ENCODE results near the gene IL15.
"Not testable (repeated sequence)": the region's sequence is repeated elsewhere in the genome, so short reads cannot be mapped to it uniquely, and the experiment has no call there.

The IL15 gene

DNA sequence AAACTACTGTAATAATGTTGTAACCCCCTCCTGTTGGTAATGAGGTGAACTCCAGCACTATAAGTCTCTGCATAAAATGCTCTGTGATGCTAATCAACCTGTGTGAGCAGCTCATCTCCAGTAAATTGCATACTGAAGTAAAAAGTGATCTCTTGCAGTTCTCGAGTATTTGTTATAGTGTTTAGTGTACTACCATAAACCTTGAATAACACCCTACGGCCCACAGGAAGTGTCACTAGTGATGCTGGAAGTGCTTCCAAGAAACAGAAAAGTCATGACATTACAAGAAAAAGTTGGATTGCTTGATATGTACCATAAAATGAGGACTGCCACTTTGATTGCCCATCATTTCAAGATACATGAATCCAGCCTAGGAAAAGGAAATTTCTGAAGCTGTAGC, 39.0 kb downstream of the IL15 start:
- WGBS, 2 experiments (ENCODE audit: insufficient coverage in 2 of 2), result 80% methylated on average over 1 of the region's 2 CpGs; no CpG with 5 or more reads in 1 of the 2 experiments
- H3K9me3 ChIP-seq (ENCODE audit: control insufficient read depth, low read length), result no peaks in the 10 kb centered on the region
- H3K27ac ChIP-seq (ENCODE audit: low read depth, low read length, severe bottlenecking), result no peak overlapping the region
- no peaks in the 10 kb centered on the region for H3K36me3 ChIP-seq (ENCODE audit: control insufficient read depth, insufficient read depth, low read length)
- H3K4me3 ChIP-seq (ENCODE audit: extremely low read depth, insufficient read depth, low read length, poor library complexity, severe bottlenecking), result no peak overlapping the region
- H3K4me1 ChIP-seq (ENCODE audit: control insufficient read depth, insufficient read depth, low read length, poor library complexity, severe bottlenecking), result no peaks in the 10 kb centered on the region

DNA sequence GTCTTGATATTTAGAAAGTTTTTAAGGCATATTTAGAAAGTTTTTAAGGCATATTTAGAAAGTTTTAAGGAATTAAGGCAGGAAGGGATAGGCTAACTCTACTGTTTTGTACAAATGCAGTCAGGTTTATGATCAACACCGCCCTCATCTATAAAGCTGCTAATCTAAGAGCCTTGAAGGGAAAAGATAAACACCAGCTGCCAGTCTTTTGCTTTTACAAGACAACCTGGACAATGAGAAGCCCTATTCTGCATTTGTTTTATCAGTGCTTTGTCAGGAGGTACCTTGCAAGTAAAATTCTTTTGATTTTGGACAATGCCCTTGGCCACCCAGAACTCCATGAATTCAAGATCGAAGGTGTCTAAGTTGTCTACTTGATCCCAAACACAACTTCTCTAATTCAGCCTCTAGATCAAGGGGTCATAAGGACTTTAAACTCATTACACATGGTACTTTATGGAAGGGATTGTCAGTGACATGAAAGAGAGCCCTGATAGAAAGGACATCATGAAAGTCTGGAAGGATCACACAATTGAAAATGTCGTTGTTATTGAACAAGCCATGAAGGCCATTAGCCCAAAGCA, 39.8 kb downstream of the IL15 start:
- Histone ChIP-seq H3K27ac (ENCODE audit: low read depth, low read length, severe bottlenecking) (no peak overlapping the region), H3K9me3 (ENCODE audit: control insufficient read depth, low read length) (no peaks in the 10 kb centered on the region), H3K4me3 (ENCODE audit: extremely low read depth, insufficient read depth, low read length, poor library complexity, severe bottlenecking) (no peak overlapping the region), H3K36me3 (ENCODE audit: control insufficient read depth, insufficient read depth, low read length) (no peaks in the 10 kb centered on the region), H3K4me1 (ENCODE audit: control insufficient read depth, insufficient read depth, low read length, poor library complexity, severe bottlenecking) (no peaks in the 10 kb centered on the region)
- WGBS, 2 experiments (ENCODE audit: insufficient coverage in 2 of 2), result 61 to 100% methylated on average over 2 of the region's 3 CpGs

DNA sequence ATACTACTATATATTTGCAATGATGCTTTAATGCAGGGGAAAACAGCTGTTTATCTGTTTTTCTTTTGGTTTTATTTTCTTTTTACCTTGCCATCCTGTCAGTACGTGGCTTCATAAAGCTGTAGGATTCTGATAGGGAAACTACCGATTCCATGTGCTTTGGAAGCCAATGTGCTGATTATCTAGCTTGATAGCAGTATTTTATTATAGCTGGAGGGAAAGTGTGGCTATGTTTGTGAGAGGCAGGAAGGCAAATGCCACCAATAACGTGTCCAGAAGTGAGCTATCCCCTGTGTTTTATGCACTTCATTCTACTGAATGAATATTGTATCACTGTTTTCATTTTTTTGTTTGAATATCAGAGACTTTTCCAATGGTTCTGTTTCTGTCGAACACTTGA, 43.7 kb downstream of the IL15 start:
- H3K27ac ChIP-seq (ENCODE audit: low read depth, low read length, severe bottlenecking), result no peak overlapping the region
- no peaks in the 10 kb centered on the region for H3K36me3 ChIP-seq (ENCODE audit: control insufficient read depth, insufficient read depth, low read length)
- H3K4me3 ChIP-seq (ENCODE audit: extremely low read depth, insufficient read depth, low read length, poor library complexity, severe bottlenecking), result no peak overlapping the region
- no peaks in the 10 kb centered on the region for H3K9me3 ChIP-seq (ENCODE audit: control insufficient read depth, low read length)
- 92 to 100% methylated on average over 1 to 2 of the region's 4 CpGs for WGBS, 2 experiments (ENCODE audit: insufficient coverage in 2 of 2)
- no peaks in the 10 kb centered on the region for H3K4me1 ChIP-seq (ENCODE audit: control insufficient read depth, insufficient read depth, low read length, poor library complexity, severe bottlenecking)

DNA sequence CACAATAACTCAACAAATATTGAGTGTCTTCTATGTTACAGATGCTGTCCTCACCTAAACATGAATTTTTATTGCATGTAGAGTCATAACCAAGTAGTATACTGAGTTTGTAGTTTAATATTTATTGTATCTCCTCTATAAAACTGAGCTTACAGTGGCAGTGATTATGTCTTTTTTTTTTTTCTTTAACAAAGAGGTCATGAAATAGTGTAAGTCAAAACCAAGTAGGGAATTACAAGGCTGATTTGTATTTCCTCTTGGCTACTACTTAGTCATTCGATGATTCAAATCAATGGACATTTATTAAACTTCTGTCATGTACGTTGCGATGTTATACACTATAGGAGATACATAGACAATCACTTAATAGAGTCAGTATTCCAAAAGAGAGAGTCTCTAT, 48.4 kb downstream of the IL15 start:
- WGBS, 2 experiments (ENCODE audit: insufficient coverage in 2 of 2), result 80 to 100% methylated on average over 1 of the region's 3 CpGs
- Histone ChIP-seq H3K4me3 (ENCODE audit: extremely low read depth, insufficient read depth, low read length, poor library complexity, severe bottlenecking) (no peak overlapping the region), H3K27ac (ENCODE audit: low read depth, low read length, severe bottlenecking) (no peak overlapping the region), H3K36me3 (ENCODE audit: control insufficient read depth, insufficient read depth, low read length) (no peaks in the 10 kb centered on the region), H3K4me1 (ENCODE audit: control insufficient read depth, insufficient read depth, low read length, poor library complexity, severe bottlenecking) (no peaks in the 10 kb centered on the region), H3K9me3 (ENCODE audit: control insufficient read depth, low read length) (no peaks in the 10 kb centered on the region)

DNA sequence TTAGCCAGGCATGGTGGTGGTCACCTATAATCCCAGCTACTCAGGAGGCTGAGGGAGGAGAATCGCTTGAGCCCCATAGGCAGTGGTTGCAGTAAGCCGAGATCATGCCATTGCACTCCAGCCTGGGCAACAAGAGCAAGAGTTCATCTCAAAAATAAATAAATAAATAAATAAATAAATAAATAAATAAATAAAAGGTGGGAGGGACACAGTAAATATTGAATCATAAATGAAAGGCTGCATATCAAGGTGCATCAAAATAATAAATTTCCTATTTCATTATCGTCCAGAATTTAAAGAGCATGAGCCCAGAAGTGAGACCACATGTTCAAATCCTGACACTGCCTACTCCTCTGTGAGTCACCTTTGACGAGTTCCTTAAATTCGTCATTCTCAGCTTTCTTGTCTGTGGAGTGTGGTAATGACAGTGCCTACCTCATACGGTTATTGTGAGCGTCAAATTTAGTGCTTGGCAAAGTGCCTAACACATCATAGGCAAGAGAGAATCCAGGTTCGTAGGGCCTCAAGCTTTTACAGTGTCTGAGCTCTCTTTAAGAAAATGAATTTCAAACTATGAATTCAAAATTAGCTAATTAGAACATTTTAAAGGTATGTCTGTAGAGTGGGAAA, 49.9 kb downstream of the IL15 start:
- Histone ChIP-seq H3K4me1 (ENCODE audit: control insufficient read depth, insufficient read depth, low read length, poor library complexity, severe bottlenecking) (no peaks in the 10 kb centered on the region), H3K36me3 (ENCODE audit: control insufficient read depth, insufficient read depth, low read length) (no peaks in the 10 kb centered on the region), H3K27ac (ENCODE audit: low read depth, low read length, severe bottlenecking) (no peak overlapping the region), H3K4me3 (ENCODE audit: extremely low read depth, insufficient read depth, low read length, poor library complexity, severe bottlenecking) (no peak overlapping the region), H3K9me3 (ENCODE audit: control insufficient read depth, low read length) (no peaks in the 10 kb centered on the region)
- WGBS, 2 experiments (ENCODE audit: insufficient coverage in 2 of 2), result 74 to 85% methylated on average over 3 to 4 of the region's 8 CpGs

DNA sequence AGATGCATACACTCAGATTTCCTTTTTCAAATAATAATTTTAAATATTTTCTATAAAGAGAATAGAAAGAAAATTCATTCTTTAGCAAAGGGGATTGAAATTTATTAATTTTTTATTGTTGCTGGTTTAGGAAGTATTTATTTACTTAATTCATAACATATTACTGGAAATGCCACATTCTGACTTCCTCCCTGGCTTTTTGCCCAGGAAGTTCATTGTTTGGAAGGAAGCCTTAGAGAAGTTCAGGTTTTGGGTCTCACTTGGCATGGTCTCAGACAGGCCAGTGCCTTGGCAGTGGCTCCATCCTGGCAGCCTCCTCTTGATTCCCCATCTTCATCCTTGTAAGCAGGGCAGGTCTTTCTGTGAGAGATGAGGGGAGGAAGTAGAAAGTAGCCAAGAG, 50.5 kb downstream of the IL15 start:
- Histone ChIP-seq H3K27ac (ENCODE audit: low read depth, low read length, severe bottlenecking) (no peak overlapping the region), H3K36me3 (ENCODE audit: control insufficient read depth, insufficient read depth, low read length) (no peaks in the 10 kb centered on the region), H3K4me3 (ENCODE audit: extremely low read depth, insufficient read depth, low read length, poor library complexity, severe bottlenecking) (no peak overlapping the region), H3K4me1 (ENCODE audit: control insufficient read depth, insufficient read depth, low read length, poor library complexity, severe bottlenecking) (no peaks in the 10 kb centered on the region), H3K9me3 (ENCODE audit: control insufficient read depth, low read length) (no peaks in the 10 kb centered on the region)

DNA sequence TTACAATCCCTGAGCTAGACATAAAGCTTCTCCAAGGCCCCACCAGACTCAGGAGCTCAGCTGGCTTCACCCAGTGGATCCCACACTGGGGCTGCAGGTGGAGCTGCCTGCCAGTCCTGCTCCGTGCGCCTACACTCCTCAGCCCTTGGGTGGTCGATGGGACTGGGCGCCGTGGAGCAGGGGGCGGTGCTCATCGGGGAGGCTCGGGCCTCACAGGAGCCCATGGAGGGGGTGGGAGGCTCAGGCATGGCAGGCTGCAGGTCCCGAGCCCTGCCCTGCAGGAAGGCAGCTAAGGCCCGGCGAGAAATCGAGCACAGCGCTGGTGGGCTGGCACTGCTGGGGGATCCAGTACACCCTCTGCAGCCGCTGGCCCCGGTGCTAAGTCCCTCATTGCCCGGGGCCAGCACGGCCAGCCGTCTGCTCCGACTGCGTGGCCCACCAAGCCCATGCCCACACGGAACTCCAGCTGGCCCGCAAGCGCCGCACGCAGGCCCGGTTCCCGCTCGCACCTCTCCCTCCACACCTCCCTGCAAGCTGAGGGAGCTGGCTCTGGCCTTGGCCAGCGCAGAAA, 53.4 kb downstream of the IL15 start:
- not testable (repeated sequence) for H3K4me3 ChIP-seq (ENCODE audit: extremely low read depth, insufficient read depth, low read length, poor library complexity, severe bottlenecking); H3K36me3 ChIP-seq (ENCODE audit: control insufficient read depth, insufficient read depth, low read length); H3K4me1 ChIP-seq (ENCODE audit: control insufficient read depth, insufficient read depth, low read length, poor library complexity, severe bottlenecking); H3K9me3 ChIP-seq (ENCODE audit: control insufficient read depth, low read length); H3K27ac ChIP-seq (ENCODE audit: low read depth, low read length, severe bottlenecking)
- WGBS, 2 experiments (ENCODE audit: insufficient coverage in 2 of 2), result 95 to 97% methylated on average over 20 to 22 of the region's 29 CpGs

DNA sequence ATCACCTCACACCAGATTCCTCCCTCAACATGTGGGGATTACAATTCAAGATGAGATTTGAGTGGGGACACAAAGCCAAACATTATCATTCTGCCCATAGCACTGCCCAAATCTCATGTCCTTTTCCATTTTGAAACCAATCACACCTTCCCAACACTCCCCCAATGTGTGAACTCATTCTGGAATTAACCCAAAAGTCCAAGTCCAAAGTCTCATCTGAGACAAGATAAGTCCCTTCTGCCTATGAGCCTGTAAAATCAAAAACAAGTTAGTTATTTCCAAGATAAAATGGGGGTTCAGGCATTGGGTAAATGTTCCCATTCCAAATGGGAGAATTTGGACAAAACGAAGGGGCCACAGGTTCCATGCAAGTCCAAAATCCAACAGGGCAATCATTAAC, 54.9 kb downstream of the IL15 start:
- H3K27ac ChIP-seq (ENCODE audit: low read depth, low read length, severe bottlenecking); H3K36me3 ChIP-seq (ENCODE audit: control insufficient read depth, insufficient read depth, low read length); H3K9me3 ChIP-seq (ENCODE audit: control insufficient read depth, low read length); H3K4me3 ChIP-seq (ENCODE audit: extremely low read depth, insufficient read depth, low read length, poor library complexity, severe bottlenecking); H3K4me1 ChIP-seq (ENCODE audit: control insufficient read depth, insufficient read depth, low read length, poor library complexity, severe bottlenecking): not testable (repeated sequence)
- 89% methylated on average over 1 of the region's 1 CpG; no CpG with 5 or more reads in 1 of the 2 experiments for WGBS, 2 experiments (ENCODE audit: insufficient coverage in 2 of 2)

DNA sequence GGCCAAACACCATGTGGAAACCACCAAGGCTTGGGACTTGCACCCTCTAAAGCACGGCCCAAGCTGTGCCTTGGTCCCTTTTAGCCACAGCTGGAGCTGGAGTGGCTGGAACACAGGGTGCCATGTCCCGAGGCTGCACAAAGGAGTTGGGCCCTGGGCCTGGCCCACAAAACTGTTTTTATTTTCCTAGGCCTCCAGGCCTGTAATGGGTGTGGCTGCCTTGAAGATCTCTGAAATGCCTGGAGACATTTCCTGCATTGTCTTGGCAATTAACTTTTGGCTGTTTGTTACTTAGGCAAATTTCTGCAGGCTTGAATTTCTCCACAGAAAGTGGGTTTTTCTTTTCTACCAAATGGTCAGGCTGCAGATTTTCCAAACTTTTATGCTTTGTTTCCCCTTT, 55.7 kb downstream of the IL15 start:
- 80 to 83% methylated on average over 1 to 2 of the region's 2 CpGs for WGBS, 2 experiments (ENCODE audit: insufficient coverage in 2 of 2)
- Histone ChIP-seq H3K9me3 (ENCODE audit: control insufficient read depth, low read length) (no peaks in the 10 kb centered on the region), H3K36me3 (ENCODE audit: control insufficient read depth, insufficient read depth, low read length) (no peaks in the 10 kb centered on the region), H3K4me1 (ENCODE audit: control insufficient read depth, insufficient read depth, low read length, poor library complexity, severe bottlenecking) (no peaks in the 10 kb centered on the region), H3K27ac (ENCODE audit: low read depth, low read length, severe bottlenecking) (no peak overlapping the region), H3K4me3 (ENCODE audit: extremely low read depth, insufficient read depth, low read length, poor library complexity, severe bottlenecking) (no peak overlapping the region)

DNA sequence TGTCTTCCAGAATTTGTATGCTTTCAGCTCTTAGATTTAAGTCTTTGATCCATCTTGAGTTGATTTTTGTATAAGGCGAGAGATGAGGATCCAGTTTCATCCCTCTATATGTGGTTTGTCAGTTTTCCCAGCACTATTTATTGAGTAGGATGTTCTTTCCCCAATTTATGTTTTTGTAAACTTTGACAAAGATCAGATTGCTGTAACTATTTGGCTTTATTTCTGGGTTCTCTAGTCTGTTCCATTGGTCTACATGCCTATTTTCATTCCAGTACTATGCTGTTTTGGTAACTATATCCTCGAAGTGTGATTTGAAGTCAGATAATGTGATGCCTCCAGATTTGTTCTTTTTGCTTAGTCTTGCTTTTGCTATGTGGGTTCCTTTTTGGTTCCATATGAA, 60.7 kb downstream of the IL15 start:
- Histone ChIP-seq H3K4me1 (ENCODE audit: control insufficient read depth, insufficient read depth, low read length, poor library complexity, severe bottlenecking) (no peaks in the 10 kb centered on the region), H3K4me3 (ENCODE audit: extremely low read depth, insufficient read depth, low read length, poor library complexity, severe bottlenecking) (no peak overlapping the region), H3K27ac (ENCODE audit: low read depth, low read length, severe bottlenecking) (no peak overlapping the region), H3K36me3 (ENCODE audit: control insufficient read depth, insufficient read depth, low read length) (no peaks in the 10 kb centered on the region), H3K9me3 (ENCODE audit: control insufficient read depth, low read length) (no peaks in the 10 kb centered on the region)
- WGBS, 2 experiments (ENCODE audit: insufficient coverage in 2 of 2), result no CpG with 5 or more reads among the region's 2 CpGs

DNA sequence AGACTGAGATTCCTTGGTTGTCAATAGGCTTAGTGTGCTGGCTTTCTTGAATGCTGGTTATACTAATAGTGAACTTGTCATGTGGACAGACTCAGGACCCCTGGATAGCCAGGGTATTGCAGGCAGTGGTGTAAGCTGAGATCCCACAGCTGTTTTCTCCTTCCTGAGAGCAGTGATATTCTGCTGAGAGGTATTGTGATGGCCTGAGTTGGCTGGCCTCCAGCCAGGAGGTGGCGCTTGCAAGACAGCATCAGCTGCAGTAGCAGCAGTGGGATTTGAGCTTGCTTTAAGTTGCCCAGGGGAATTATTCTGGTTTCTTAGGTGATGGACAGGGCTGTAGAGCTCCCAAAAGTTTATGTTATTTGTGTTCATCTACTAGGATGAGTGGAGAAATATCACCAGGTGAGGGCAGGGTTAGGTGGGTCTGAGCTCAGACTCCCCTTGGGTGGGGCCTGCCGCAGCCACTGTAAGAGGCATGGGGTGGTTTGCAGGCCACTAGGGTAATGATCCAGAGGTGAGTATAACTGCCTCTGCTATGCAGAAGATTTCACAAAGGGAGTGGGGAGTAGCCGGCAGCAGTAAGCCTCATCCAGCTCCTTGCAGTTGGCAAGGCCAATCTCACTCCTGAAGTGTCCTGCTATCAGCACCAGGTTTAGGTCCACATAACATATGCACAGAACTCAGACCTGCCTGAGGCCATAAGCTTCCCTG, 66.2 kb downstream of the IL15 start:
- H3K27ac ChIP-seq (ENCODE audit: low read depth, low read length, severe bottlenecking), result no peak overlapping the region
- no peaks in the 10 kb centered on the region for H3K36me3 ChIP-seq (ENCODE audit: control insufficient read depth, insufficient read depth, low read length)
- H3K4me3 ChIP-seq (ENCODE audit: extremely low read depth, insufficient read depth, low read length, poor library complexity, severe bottlenecking), result no peak overlapping the region
- H3K4me1 ChIP-seq (ENCODE audit: control insufficient read depth, insufficient read depth, low read length, poor library complexity, severe bottlenecking), result no peaks in the 10 kb centered on the region
- 90 to 96% methylated on average over 2 to 3 of the region's 3 CpGs for WGBS, 2 experiments (ENCODE audit: insufficient coverage in 2 of 2)
- H3K9me3 ChIP-seq (ENCODE audit: control insufficient read depth, low read length), result no peaks in the 10 kb centered on the region

Measured in mesodermal cell (in vitro differentiated cells).